OCI-LY7 (cell line): ENCODE measurements around the gene ASB15. TPM values are rescaled to one million over a fixed set of nuclear protein-coding genes. Genes with fewer than 3 reads are reported as not detected.

Source experiments
- BruUV-seq: library from RNA; stranded (reverse); fragments of 400-500 nt; replicated peaks from 2 replicates; lab custom pipeline; 2021; lab: Mats Ljungman, UMichigan
- CTCF ChIA-PET: fragments of 300-600 bp; sonication (Branson Sonifier 250); formaldehyde crosslinking; loops from one replicate; lab custom pipeline; 2022; ENCODE audit warnings: antibody characterized with exemption; ENCODE audit not compliant: unreplicated experiment; lab: Charles Lee
- POLR2A ChIA-PET: fragments of 300-600 bp; sonication (Branson Sonifier 250); formaldehyde crosslinking; loops from one replicate; lab custom pipeline; 2022; ENCODE audit warnings: antibody characterized with exemption; lab: Charles Lee
- DNase-seq: peaks from one replicate; pipeline ENCODE4 v3.0.0-alpha.2; 2015; ENCODE audit warnings: low spot score
- H2AFZ ChIP-seq: fragments of 200-600 bp; sonication (generic), shearing (Covaris generic); 2 replicates; pipeline ENCODE4 v1.6.1; 2014; ENCODE audit warnings: mild to moderate bottlenecking, antibody characterized with exemption, low read length, moderate library complexity
- H3K27ac ChIP-seq: fragments of 200-600 bp; sonication (generic); 2 replicates; pipeline ENCODE4 v1.5.1; 2014; ENCODE audit warnings: mixed run types, low read depth, mild to moderate bottlenecking, moderate library complexity, low read length, inconsistent platforms; ENCODE audit not compliant: poor library complexity, severe bottlenecking
- H3K36me3 ChIP-seq: fragments of 200-600 bp; sonication (generic); 2 replicates; pipeline ENCODE4 v1.6.1; 2014; ENCODE audit warnings: mild to moderate bottlenecking, antibody characterized with exemption, low read length, moderate library complexity, mixed read lengths; ENCODE audit not compliant: insufficient read depth
- H3K4me1 ChIP-seq: fragments of 200-600 bp; sonication (generic); 2 replicates; pipeline ENCODE4 v1.5.1; 2014; ENCODE audit warnings: mild to moderate bottlenecking, low read length; ENCODE audit not compliant: insufficient read depth, poor library complexity, severe bottlenecking
- H3K4me2 ChIP-seq: fragments of 200-600 bp; sonication (generic); 2 replicates; pipeline ENCODE4 v1.6.1; 2014; ENCODE audit warnings: mild to moderate bottlenecking, low read length
- H3K4me3 ChIP-seq: fragments of 200-600 bp; sonication (generic); 2 replicates; pipeline ENCODE4 v1.5.1; 2014; ENCODE audit warnings: mild to moderate bottlenecking, low read depth, low read length; ENCODE audit not compliant: poor library complexity, severe bottlenecking
- H3K79me2 ChIP-seq: fragments of 200-600 bp; sonication (generic); 2 replicates; pipeline ENCODE4 v1.6.1; 2016; ENCODE audit warnings: low read depth, mild to moderate bottlenecking, low read length, moderate library complexity, mixed read lengths; ENCODE audit not compliant: insufficient read depth
- H3K9me2 ChIP-seq: fragments of 200-600 bp; sonication (generic); 2 replicates; pipeline ENCODE4 v1.6.1; 2016; ENCODE audit warnings: mild to moderate bottlenecking, low read length, mixed read lengths; ENCODE audit not compliant: insufficient read depth
- H3K9me3 ChIP-seq: fragments of 200-600 bp; sonication (generic); 2 replicates; pipeline ENCODE4 v1.6.1; 2014; ENCODE audit warnings: mild to moderate bottlenecking, mixed run types, low read length, mixed read lengths
- H4K20me1 ChIP-seq: fragments of 200-600 bp; sonication (generic); 2 replicates; pipeline ENCODE4 v1.6.1; 2014; ENCODE audit warnings: mild to moderate bottlenecking, antibody characterized with exemption, low read length, moderate library complexity, mixed read lengths; ENCODE audit not compliant: insufficient read depth
- EZH2phosphoT487 ChIP-seq: fragments of 200-600 bp; sonication (generic); IDR thresholded peaks from 2 replicates; pipeline ENCODE4 v1.6.1; 2018; ENCODE audit warnings: low read depth, borderline replicate concordance, mild to moderate bottlenecking, mixed run types, antibody characterized with exemption, low read length, moderate library complexity, mixed read lengths
- intact Hi-C: fragments of 100-400 bp; cut with micrococcal nuclease; formaldehyde crosslinking; loops from one replicate; pipeline ENCODE4 v1.10.0; 2022; ENCODE audit not compliant: unreplicated experiment
- total RNA-seq, 2 experiments: library from RNA; depleted of rRNA in 1 of 2; stranded (reverse); fragments of >200 nt in 1 of 2; shearing (Covaris generic) in 1 of 2; gene quantifications; 2 replicates each; pipeline ENCODE4 v1.2.3, GENCODE V29; 2014 to 2022
- TF ChIP-seq, protein P1 (sequence below): fragments of 200-600 bp; sonication (generic); conservative IDR thresholded peaks from 2 replicates; pipeline ENCODE4 v1.5.1; 2014; ENCODE audit warnings: mild to moderate bottlenecking, antibody characterized with exemption, low read length, moderate library complexity, mixed read lengths

ASB15 gene
- total RNA-seq, 2 experiments from 2014 or later = not detected

DNA sequence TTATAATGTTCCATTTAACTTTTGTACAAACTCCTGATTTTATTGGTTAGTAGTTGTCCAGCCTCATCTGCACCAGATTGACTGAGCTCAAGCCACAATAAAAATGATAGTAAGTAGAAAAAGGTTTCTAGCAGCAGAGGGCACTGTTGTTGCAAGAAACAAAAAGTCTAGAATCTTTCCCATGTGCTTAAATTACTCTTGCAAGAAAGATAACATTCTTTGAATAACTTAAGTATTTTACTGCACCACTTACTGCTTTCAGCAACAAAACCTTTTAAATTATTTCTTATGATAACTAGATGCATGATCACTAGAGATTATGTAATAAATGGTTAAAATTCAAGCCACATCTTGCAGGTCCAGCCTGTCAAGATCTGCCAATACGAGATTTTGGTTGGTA, 81.1 kb downstream of the ASB15 start:
- POLR2A ChIA-PET = no interaction called here

DNA sequence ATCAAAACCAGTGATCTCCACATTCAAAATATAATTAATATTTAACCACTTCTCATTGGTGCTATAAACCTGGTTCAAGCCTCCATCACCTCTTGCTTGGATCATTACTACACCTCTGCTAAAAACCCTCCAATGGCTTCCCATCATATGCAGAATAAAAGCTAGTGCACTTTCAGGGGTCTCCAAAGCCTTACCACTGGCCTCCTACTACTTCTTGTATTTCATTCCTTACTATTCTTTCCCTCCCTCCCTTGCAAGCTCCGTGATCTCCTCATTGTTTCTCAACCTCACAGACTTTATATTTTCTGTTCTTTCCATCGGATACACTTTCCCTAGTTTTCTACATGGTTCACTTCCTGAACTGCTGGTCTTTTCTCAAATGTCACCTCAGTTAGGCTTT, 85.5 kb downstream of the ASB15 start:
- Histone ChIP-seq H2AFZ (no peak overlapping the region), H3K4me2 (no peak overlapping the region), H3K36me3 (peaks cover 49% of the 10 kb centered on the region), H3K9me3 (no peaks in the 10 kb centered on the region), H4K20me1 (no peaks in the 10 kb centered on the region), H3K4me1 (no peaks in the 10 kb centered on the region), H3K4me3 (no peak overlapping the region), H3K79me2 (no peaks in the 10 kb centered on the region), H3K9me2 (no peaks in the 10 kb centered on the region), H3K27ac (no peak overlapping the region)
- DNase-seq = no peak
- no peak for TF ChIP-seq EZH2phosphoT487
- TF ChIP-seq, protein P1, sequence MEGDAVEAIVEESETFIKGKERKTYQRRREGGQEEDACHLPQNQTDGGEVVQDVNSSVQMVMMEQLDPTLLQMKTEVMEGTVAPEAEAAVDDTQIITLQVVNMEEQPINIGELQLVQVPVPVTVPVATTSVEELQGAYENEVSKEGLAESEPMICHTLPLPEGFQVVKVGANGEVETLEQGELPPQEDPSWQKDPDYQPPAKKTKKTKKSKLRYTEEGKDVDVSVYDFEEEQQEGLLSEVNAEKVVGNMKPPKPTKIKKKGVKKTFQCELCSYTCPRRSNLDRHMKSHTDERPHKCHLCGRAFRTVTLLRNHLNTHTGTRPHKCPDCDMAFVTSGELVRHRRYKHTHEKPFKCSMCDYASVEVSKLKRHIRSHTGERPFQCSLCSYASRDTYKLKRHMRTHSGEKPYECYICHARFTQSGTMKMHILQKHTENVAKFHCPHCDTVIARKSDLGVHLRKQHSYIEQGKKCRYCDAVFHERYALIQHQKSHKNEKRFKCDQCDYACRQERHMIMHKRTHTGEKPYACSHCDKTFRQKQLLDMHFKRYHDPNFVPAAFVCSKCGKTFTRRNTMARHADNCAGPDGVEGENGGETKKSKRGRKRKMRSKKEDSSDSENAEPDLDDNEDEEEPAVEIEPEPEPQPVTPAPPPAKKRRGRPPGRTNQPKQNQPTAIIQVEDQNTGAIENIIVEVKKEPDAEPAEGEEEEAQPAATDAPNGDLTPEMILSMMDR = no peak
- ChIA-PET CTCF (no interaction called here), POLR2A (no interaction called here)
- intact Hi-C loops = no loop called here
- no TSS peak for BruUV-seq

More for the DNA sequence above, 81.1 kb downstream of the ASB15 start:
- DNase-seq = peak; percentile 60
- no peaks in the 10 kb centered on the region for H3K4me1 ChIP-seq
- H3K9me3 ChIP-seq = no peaks in the 10 kb centered on the region
- no peak overlapping the region for H3K4me2 ChIP-seq
- CTCF ChIA-PET = no interaction called here
- H3K27ac ChIP-seq = no peak overlapping the region
- no peaks in the 10 kb centered on the region for H4K20me1 ChIP-seq
- peaks cover 18% of the 10 kb centered on the region; the same call in 1 of the 2 replicates for H3K36me3 ChIP-seq
- intact Hi-C loops = loop anchor here (1.0 kb wide), 1 partner anchor 183 kb away; no protein-coding TSS in a partner anchor
- H3K79me2 ChIP-seq = no peaks in the 10 kb centered on the region
- H3K4me3 ChIP-seq = no peak overlapping the region
- H2AFZ ChIP-seq = no peak overlapping the region
- no peak for TF ChIP-seq EZH2phosphoT487
- TF ChIP-seq, protein P1 = peak; percentile 85
- H3K9me2 ChIP-seq = no peaks in the 10 kb centered on the region
- no TSS peak for BruUV-seq

DNA sequence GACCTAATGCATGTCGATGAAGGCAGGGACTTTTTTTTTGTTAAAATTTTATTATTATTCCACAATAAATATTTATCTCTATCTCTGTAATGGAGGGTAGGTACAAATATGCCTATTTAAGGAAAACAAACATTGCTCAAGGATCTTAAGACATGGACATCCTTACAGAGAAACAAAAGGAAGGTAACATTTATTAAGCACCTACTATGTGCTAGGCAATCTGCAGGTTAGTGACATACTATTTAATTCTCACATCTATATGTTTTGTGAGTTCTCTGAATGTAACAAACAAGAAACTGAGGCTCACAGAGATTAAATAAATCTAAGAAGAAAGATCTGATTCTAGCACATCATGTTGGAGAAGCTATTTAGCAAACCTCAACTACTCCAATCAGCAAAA, 86.1 kb downstream of the ASB15 start:
- POLR2A ChIA-PET = no interaction called here

More for the DNA sequence above, 86.1 kb downstream of the ASB15 start:
- H3K79me2 ChIP-seq = no peaks in the 10 kb centered on the region
- no peaks in the 10 kb centered on the region for H3K9me2 ChIP-seq
- H3K36me3 ChIP-seq = peaks cover 52% of the 10 kb centered on the region
- CTCF ChIA-PET = no interaction called here
- BruUV-seq = no TSS peak
- H2AFZ ChIP-seq = no peak overlapping the region
- H3K4me3 ChIP-seq = no peak overlapping the region
- H3K9me3 ChIP-seq = no peaks in the 10 kb centered on the region
- DNase-seq = no peak
- TF ChIP-seq, protein P1 = no peak
- TF ChIP-seq EZH2phosphoT487 = no peak
- no peaks in the 10 kb centered on the region for H3K4me1 ChIP-seq
- intact Hi-C loops = no loop called here
- no peak overlapping the region for H3K4me2 ChIP-seq
- no peaks in the 10 kb centered on the region for H4K20me1 ChIP-seq
- H3K27ac ChIP-seq = no peak overlapping the region
